ENCODE measurements around the gene SPTSSA. TPM values are rescaled to one million over a fixed set of nuclear protein-coding genes. Genes with fewer than 3 reads are reported as not detected.
"Not testable (repeated sequence)": the region's sequence is repeated elsewhere in the genome, so short reads cannot be mapped to it uniquely, and the experiment has no call there.

The SPTSSA gene
- total RNA-seq, 4 donors from 2014 or later: 4.8 to 45.7 (median 28.4) TPM

DNA sequence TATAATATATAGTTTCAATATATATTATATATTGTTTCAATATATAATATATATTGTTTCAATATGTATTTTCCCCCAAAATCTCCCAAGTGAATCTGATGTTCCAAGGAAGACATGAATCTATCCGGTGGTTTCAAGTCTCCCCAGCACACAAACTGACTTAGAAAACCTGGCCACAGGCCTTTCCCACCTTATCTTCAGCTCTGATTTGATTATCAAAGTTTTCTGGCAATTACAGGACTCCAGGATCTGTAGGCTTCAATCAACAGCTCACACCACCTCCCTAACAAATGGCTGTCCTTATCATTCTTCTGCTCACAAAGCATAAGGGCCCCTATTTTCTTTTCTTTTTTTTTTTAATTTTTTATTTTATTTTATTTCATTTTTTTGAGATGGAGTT, 22.7 kb upstream of the SPTSSA start:
- DNase-seq: no peak
- H3K9me3 ChIP-seq: no peaks in the 10 kb centered on the region
- no peaks in the 10 kb centered on the region for H3K27me3 ChIP-seq
- H3K4me1 ChIP-seq: no peaks in the 10 kb centered on the region
- no peak overlapping the region for H3K4me3 ChIP-seq
- intact Hi-C loops (cut with DNase I; ENCODE audit: low total_unique reads) (no loop called here), in situ Hi-C loops (cut with MboI; ENCODE audit: low pct_ligation_motif_present in 1 of 4, low pct_unique_long_range_greater_than_20kb in 1 of 4, low sequenced_read_pairs in 3 of 4) (no loop called here)
- no peak overlapping the region for H3K27ac ChIP-seq
- H3K36me3 ChIP-seq: no peaks in the 10 kb centered on the region
- TF ChIP-seq POLR2AphosphoS5 (IDR thresholded peaks at IDR 0.05) (no peak), EP300 (IDR thresholded peaks at IDR 0.05; ENCODE audit: low read depth) (no peak), POLR2A (IDR thresholded peaks at IDR 0.05) (no peak)
- TF ChIP-seq, protein P1, sequence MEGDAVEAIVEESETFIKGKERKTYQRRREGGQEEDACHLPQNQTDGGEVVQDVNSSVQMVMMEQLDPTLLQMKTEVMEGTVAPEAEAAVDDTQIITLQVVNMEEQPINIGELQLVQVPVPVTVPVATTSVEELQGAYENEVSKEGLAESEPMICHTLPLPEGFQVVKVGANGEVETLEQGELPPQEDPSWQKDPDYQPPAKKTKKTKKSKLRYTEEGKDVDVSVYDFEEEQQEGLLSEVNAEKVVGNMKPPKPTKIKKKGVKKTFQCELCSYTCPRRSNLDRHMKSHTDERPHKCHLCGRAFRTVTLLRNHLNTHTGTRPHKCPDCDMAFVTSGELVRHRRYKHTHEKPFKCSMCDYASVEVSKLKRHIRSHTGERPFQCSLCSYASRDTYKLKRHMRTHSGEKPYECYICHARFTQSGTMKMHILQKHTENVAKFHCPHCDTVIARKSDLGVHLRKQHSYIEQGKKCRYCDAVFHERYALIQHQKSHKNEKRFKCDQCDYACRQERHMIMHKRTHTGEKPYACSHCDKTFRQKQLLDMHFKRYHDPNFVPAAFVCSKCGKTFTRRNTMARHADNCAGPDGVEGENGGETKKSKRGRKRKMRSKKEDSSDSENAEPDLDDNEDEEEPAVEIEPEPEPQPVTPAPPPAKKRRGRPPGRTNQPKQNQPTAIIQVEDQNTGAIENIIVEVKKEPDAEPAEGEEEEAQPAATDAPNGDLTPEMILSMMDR (IDR thresholded peaks at IDR 0.05): no peak
- WGBS, 2 donors (ENCODE audit: low coverage in 1 of 2): 83 to 100% methylated on average over 1 of the region's 1 CpG

DNA sequence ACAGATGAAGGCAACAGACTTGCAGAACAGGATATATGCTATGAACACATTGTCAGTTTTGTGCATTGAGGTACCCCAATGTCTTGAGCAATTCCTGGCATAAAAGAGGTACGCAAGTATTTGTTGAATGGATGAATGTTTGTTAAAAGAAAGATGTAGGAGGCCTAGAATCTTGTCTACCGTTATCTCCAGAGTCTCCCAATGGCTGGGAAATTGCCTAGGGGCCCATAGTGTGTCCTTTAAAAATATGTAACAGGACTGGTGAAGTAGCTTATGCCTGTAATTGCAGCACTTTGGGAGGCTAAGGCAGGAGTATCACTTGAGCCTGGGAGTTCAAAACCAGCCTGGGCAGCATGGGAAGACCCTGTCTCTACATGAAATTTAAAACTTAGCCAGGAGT, 20.4 kb upstream of the SPTSSA start:
- intact Hi-C loops (cut with DNase I; ENCODE audit: low total_unique reads): no loop called here

DNA sequence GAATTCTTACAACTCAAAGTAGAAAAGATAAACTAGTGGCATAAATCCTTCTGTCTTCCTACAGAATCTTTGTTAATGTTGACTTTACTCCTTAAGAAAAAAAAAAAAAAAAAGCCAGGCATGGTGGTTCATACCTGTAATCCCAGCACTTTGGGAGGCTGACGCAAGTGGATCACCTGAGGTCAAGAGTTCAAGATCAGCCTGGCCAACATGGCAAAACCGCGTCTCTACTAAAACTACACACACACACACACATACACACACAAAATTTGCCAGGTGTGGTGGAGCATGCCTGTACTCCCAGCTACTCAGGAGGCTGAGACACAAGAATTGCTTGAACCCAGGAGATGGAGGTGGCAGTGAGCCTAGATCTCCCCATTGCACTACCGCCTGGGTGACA, 17.7 kb upstream of the SPTSSA start:
- Histone ChIP-seq H3K36me3 (no peaks in the 10 kb centered on the region), H3K4me3 (no peak overlapping the region), H3K27me3 (no peaks in the 10 kb centered on the region), H3K27ac (no peak overlapping the region), H3K4me1 (no peaks in the 10 kb centered on the region), H3K9me3 (no peaks in the 10 kb centered on the region)
- in situ Hi-C loops (cut with MboI; ENCODE audit: low pct_ligation_motif_present in 1 of 4, low pct_unique_long_range_greater_than_20kb in 1 of 4, low sequenced_read_pairs in 3 of 4): no loop called here
- TF ChIP-seq, protein P1 (IDR thresholded peaks at IDR 0.05): no peak
- TF ChIP-seq POLR2A (IDR thresholded peaks at IDR 0.05): no peak
- TF ChIP-seq POLR2AphosphoS5 (IDR thresholded peaks at IDR 0.05): no peak
- TF ChIP-seq EP300 (IDR thresholded peaks at IDR 0.05; ENCODE audit: low read depth): no peak
- WGBS, 2 donors (ENCODE audit: low coverage in 1 of 2): 89 to 100% methylated on average over 1 to 4 of the region's 4 CpGs
- no peak for DNase-seq
- intact Hi-C loops (cut with DNase I; ENCODE audit: low total_unique reads): no loop called here

More for the DNA sequence above, 20.4 kb upstream of the SPTSSA start:
- TF ChIP-seq, protein P1 (IDR thresholded peaks at IDR 0.05): no peak
- TF ChIP-seq EP300 (IDR thresholded peaks at IDR 0.05; ENCODE audit: low read depth): no peak
- no peak for TF ChIP-seq POLR2A (IDR thresholded peaks at IDR 0.05)
- no peak for TF ChIP-seq POLR2AphosphoS5 (IDR thresholded peaks at IDR 0.05)
- DNase-seq: no peak
- no peaks in the 10 kb centered on the region for H3K27me3 ChIP-seq
- no peak overlapping the region for H3K27ac ChIP-seq
- 94 to 100% methylated on average over 2 of the region's 2 CpGs for WGBS, 2 donors (ENCODE audit: low coverage in 1 of 2)
- H3K36me3 ChIP-seq: no peaks in the 10 kb centered on the region
- H3K4me3 ChIP-seq: no peak overlapping the region
- H3K4me1 ChIP-seq: no peaks in the 10 kb centered on the region
- in situ Hi-C loops (cut with MboI; ENCODE audit: low pct_ligation_motif_present in 1 of 4, low pct_unique_long_range_greater_than_20kb in 1 of 4, low sequenced_read_pairs in 3 of 4): no loop called here
- no peaks in the 10 kb centered on the region for H3K9me3 ChIP-seq

DNA sequence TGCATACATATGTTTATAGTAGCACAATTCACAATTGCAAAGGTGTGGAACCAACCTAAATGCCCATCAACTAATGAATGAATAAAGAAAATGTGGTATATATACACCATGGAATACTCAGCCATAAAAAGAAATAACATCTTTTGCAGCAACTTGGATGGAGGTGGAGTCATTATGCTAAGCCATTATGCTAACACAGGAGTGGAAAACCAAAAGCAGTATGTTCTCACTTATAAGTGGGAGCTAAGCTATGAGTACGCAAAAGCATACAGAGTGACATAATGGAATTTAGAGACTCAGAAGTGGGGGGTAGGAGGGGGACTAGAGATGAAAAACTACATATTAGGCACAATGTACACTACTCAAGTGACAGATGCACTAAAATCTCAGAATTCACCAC, 16.2 kb upstream of the SPTSSA start:
- in situ Hi-C loops (cut with MboI; ENCODE audit: low pct_ligation_motif_present in 1 of 4, low pct_unique_long_range_greater_than_20kb in 1 of 4, low sequenced_read_pairs in 3 of 4) (no loop called here), intact Hi-C loops (cut with DNase I; ENCODE audit: low total_unique reads) (no loop called here)
- no peaks in the 10 kb centered on the region for H3K27me3 ChIP-seq
- TF ChIP-seq, protein P1 (IDR thresholded peaks at IDR 0.05): no peak
- no peak for TF ChIP-seq POLR2AphosphoS5 (IDR thresholded peaks at IDR 0.05)
- TF ChIP-seq EP300 (IDR thresholded peaks at IDR 0.05; ENCODE audit: low read depth): no peak
- no peak for TF ChIP-seq POLR2A (IDR thresholded peaks at IDR 0.05)
- no peak for DNase-seq
- H3K27ac ChIP-seq: no peak overlapping the region
- no peak overlapping the region for H3K4me3 ChIP-seq
- no peaks in the 10 kb centered on the region for H3K9me3 ChIP-seq
- 94 to 100% methylated on average over 1 of the region's 1 CpG for WGBS, 2 donors (ENCODE audit: low coverage in 1 of 2)
- H3K36me3 ChIP-seq: no peaks in the 10 kb centered on the region
- no peaks in the 10 kb centered on the region for H3K4me1 ChIP-seq

DNA sequence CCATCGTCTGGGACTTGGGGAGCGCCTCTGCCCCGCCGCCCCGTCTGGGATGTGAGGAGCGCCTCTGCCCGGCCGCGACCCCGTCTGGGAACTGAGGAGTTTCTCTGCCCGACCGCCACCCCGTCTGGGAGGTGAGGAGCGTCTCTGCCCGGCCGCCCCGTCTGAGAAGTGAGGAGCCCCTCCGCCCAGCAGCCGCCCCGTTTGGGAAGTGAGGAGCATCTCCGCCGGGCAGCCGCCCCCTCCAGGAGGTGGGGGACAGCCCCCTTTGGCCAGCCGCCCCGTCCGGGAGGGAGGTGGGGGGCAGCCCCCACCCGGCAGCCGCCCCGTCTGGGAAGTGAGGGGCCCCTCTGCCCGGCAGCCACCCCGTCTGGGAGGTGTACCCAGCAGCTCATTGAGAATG, 14.0 kb upstream of the SPTSSA start:
- H3K27ac ChIP-seq; H3K4me1 ChIP-seq; DNase-seq; intact Hi-C loops (cut with DNase I; ENCODE audit: low total_unique reads); H3K36me3 ChIP-seq; H3K9me3 ChIP-seq; in situ Hi-C loops (cut with MboI; ENCODE audit: low pct_ligation_motif_present in 1 of 4, low pct_unique_long_range_greater_than_20kb in 1 of 4, low sequenced_read_pairs in 3 of 4); H3K27me3 ChIP-seq; H3K4me3 ChIP-seq: not testable (repeated sequence)
- WGBS, 2 donors (ENCODE audit: low coverage in 1 of 2): 98% methylated on average over 19 of the region's 31 CpGs; no CpG with 5 or more reads in 1 of the 2 donors
